Fibroblast of pulmonary artery (primary cell): ENCODE results near the gene EBP.

Experiments
- DNase-seq: peaks from one replicate; pipeline ENCODE4 v3.0.0-alpha.2; 2010; ENCODE audit warnings: low read depth
- H3K4me3 ChIP-seq: replicated peaks from 2 replicates; pipeline ENCODE4 v1.5.1; 2011; ENCODE audit warnings: low read depth, mild to moderate bottlenecking, control low read depth, low read length, moderate library complexity
- TF ChIP-seq, protein P1 (sequence below): IDR thresholded peaks from 2 replicates; pipeline ENCODE4 v1.5.1; 2011; ENCODE audit warnings: mild to moderate bottlenecking, control low read depth, low read length, inconsistent platforms; ENCODE audit errors: missing control alignments

The EBP gene

DNA sequence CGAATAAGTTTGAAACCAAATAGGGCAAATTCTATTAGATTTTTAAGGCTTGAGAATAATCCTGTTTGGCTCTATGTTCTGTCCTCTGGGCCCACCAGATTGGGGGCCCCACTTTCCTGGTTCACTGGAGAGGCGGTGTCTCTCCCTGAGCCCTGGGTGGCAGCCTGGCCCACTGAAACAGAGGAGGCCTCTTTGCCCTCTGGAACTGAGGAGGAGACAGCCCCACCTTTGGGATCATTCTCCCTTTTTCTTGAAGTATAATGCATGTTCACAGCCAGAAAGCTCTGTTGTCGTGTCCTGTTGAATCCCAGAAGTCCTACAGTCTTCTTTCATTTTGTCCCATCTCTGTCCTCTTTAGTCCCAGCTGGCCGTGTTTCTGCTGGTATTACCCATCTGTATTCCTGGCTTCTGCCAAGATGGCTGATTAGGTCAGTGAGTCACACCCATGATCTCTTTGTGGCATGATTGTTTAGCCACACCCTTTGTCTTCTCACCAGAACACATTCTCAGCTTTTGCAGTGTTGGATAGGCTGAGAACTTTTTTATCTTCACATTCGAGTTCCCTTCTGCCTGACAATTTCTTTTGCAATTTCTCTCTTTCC lies 9.9 kb downstream of the EBP start:
- peak; percentile 74 for DNase-seq
- TF ChIP-seq, protein P1, sequence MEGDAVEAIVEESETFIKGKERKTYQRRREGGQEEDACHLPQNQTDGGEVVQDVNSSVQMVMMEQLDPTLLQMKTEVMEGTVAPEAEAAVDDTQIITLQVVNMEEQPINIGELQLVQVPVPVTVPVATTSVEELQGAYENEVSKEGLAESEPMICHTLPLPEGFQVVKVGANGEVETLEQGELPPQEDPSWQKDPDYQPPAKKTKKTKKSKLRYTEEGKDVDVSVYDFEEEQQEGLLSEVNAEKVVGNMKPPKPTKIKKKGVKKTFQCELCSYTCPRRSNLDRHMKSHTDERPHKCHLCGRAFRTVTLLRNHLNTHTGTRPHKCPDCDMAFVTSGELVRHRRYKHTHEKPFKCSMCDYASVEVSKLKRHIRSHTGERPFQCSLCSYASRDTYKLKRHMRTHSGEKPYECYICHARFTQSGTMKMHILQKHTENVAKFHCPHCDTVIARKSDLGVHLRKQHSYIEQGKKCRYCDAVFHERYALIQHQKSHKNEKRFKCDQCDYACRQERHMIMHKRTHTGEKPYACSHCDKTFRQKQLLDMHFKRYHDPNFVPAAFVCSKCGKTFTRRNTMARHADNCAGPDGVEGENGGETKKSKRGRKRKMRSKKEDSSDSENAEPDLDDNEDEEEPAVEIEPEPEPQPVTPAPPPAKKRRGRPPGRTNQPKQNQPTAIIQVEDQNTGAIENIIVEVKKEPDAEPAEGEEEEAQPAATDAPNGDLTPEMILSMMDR = no peak
- no peak overlapping the region for H3K4me3 ChIP-seq

GRCh38 chrX:48532161-48532560 lies 10.6 kb downstream of the EBP start:
- TF ChIP-seq, protein P1 = no peak
- DNase-seq = no peak
- no peak overlapping the region for H3K4me3 ChIP-seq

- H3K4me3 ChIP-seq = no peak overlapping the region
- no peak for DNase-seq
- TF ChIP-seq, protein P1 = no peak
Measured at GRCh38 chrX:48533165-48533564, 11.6 kb downstream of the EBP start.

- TF ChIP-seq, protein P1 = no peak
- peak overlapping the region; percentile 76 for H3K4me3 ChIP-seq
- no peak for DNase-seq
Measured at GRCh38 chrX:48538641-48539344, 17.2 kb downstream of the EBP start.

GRCh38 chrX:48539345-48540027 lies 17.9 kb downstream of the EBP start, which contains the start of gene TBC1D25:
Gene TBC1D25 (plus strand): TSS chrX:48539714. CDS start chrX:48539798, 84 bp downstream.
- H3K4me3 ChIP-seq = peak within 1 kb of the TSS; percentile 76
- DNase-seq = peak; percentile 98
- TF ChIP-seq, protein P1 = peak; percentile 17

- H3K4me3 ChIP-seq = peak overlapping the region; percentile 76
- DNase-seq = peak; percentile 51
- TF ChIP-seq, protein P1 = no peak
Measured at GRCh38 chrX:48540028-48540375, 18.4 kb downstream of the EBP start.
